ENCODE measurements around the gene MED13. TPM values are rescaled to one million over a fixed set of nuclear protein-coding genes. Genes with fewer than 3 reads are reported as not detected.
"Not testable (repeated sequence)": the region's sequence is repeated elsewhere in the genome, so short reads cannot be mapped to it uniquely, and the experiment has no call there.

Gene MED13
- total RNA-seq, 1 donor from 2014 or later, result 47.4 TPM

DNA sequence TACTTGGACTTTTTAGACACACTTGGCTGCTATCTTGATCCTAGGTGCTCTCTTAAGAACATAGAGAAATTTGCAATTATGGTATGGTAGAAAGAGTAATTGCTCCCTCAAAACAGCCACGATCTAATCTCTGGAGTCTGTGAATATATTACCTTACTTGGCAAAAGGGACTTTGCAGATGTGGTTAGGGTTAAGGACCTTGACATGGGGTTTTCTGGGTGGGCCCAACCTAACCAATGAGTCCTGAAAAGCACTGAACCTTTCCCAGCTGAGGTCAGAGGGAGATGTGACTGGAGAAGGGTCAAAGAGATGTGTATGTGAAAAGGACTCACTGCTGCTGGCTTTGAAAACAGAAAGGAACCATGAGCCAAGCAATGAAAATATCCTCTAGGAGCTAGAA lies 26.7 kb upstream of the MED13 start:
- intact Hi-C loops (cut with DNase I), result no loop called here
- no peak for DNase-seq (ENCODE audit: low spot score)

- no peak for DNase-seq (ENCODE audit: low spot score)
- intact Hi-C loops (cut with DNase I), result no loop called here
Observed at GRCh38 chr17:62090868-62091267, 25.8 kb upstream of the MED13 start.

GRCh38 chr17:62090021-62090824 lies 25.1 kb upstream of the MED13 start:
- DNase-seq (ENCODE audit: low spot score), result no peak
- intact Hi-C loops (cut with DNase I), result no loop called here

DNA sequence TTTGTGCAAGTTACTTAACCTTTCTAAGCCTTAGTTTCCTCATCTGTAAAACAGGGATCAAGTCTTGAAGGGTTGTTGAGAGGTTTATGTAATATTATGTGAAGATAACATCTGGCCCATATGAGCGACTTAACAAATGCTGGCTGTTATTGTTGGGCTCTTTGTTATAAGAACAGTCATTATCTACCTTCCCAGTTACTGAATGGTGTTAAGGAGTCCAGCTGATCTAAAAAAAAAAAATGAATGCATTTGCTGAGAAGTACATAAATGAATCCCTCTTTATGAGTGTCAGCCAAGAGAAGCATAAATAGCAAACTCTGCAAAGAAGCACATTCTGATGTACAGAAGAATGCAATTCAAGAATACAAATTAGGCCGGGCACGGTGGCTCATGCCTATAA lies 24.3 kb upstream of the MED13 start:
- DNase-seq (ENCODE audit: low spot score), result no peak
- intact Hi-C loops (cut with DNase I), result loop anchor here (10.0 kb wide), 1 partner anchor 45 kb away; no protein-coding TSS in a partner anchor

DNA sequence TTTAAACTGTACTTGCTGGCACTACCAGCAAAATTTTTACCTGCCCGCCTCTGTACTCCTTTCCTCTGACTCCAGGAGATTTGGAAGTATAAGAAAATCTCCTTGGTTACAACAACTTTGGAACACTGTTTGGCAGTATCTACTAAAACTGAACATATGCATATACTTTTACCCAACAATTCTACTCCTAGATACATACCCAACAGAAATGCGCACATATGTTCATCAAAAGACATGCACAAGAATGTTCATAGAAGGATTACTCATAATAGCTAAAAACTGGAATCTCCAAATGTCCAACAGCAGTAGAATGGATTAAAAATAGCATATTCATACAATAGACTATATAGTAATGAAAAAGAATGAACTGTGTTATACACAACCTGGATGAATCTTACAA lies 21.7 kb upstream of the MED13 start:
- DNase-seq (ENCODE audit: low spot score), result no peak
- intact Hi-C loops (cut with DNase I), result loop anchor here (10.0 kb wide), 1 partner anchor 48 kb away; no protein-coding TSS in a partner anchor

- intact Hi-C loops (cut with DNase I), result loop anchor here (10.0 kb wide), 1 partner anchor 49 kb away; no protein-coding TSS in a partner anchor
- DNase-seq (ENCODE audit: low spot score), result no peak
Observed at GRCh38 chr17:62085511-62086408, 20.7 kb upstream of the MED13 start.

- no peak for DNase-seq (ENCODE audit: low spot score)
- intact Hi-C loops (cut with DNase I), result loop anchor here (10.0 kb wide), 1 partner anchor 50 kb away; no protein-coding TSS in a partner anchor
Observed at GRCh38 chr17:62084585-62084984, 19.5 kb upstream of the MED13 start.

- DNase-seq (ENCODE audit: low spot score), result no peak
- intact Hi-C loops (cut with DNase I), result loop anchor here (10.0 kb wide), 1 partner anchor 51 kb away; no protein-coding TSS in a partner anchor
Observed at GRCh38 chr17:62083651-62084050, 18.6 kb upstream of the MED13 start.

GRCh38 chr17:62080647-62081046 lies 15.6 kb upstream of the MED13 start:
- no peak for DNase-seq (ENCODE audit: low spot score)
- intact Hi-C loops (cut with DNase I), result loop anchor here (10.0 kb wide), 1 partner anchor 54 kb away; no protein-coding TSS in a partner anchor

GRCh38 chr17:62078009-62078408 lies 12.9 kb upstream of the MED13 start:
- DNase-seq (ENCODE audit: low spot score), result no peak
- intact Hi-C loops (cut with DNase I), result no loop called here

- DNase-seq (ENCODE audit: low spot score), result no peak
- intact Hi-C loops (cut with DNase I), result no loop called here
Observed at GRCh38 chr17:62076864-62077788, 12.0 kb upstream of the MED13 start.

DNA sequence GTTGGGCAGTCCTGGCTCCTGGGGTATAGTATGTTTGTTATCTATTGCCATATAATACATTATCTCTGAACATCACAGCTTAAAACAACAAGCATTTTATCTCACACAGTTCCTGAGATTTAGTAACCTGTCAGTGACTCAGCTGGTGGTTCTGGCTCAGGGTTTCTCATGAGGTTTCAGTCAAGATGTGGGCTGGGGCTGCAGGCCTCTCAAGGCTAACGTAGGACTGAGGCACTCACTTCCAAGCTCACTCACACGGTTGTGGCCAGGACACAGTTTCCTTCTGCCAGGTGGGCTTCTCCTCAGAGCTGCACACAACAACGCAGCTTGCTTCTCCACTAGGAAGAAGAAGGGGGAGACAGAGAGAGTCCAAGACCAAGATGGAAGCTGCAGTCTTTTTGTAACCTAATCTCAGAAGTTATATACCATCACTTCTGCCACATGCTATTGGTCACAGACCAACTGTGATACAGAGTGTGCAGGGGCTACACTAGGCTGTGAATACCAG lies 10.3 kb upstream of the MED13 start:
- no peak for DNase-seq (ENCODE audit: low spot score)
- intact Hi-C loops (cut with DNase I), result no loop called here

- intact Hi-C loops (cut with DNase I), result no loop called here
- no peak for DNase-seq (ENCODE audit: low spot score)
Observed at GRCh38 chr17:62073993-62074392, 8.9 kb upstream of the MED13 start.

DNA sequence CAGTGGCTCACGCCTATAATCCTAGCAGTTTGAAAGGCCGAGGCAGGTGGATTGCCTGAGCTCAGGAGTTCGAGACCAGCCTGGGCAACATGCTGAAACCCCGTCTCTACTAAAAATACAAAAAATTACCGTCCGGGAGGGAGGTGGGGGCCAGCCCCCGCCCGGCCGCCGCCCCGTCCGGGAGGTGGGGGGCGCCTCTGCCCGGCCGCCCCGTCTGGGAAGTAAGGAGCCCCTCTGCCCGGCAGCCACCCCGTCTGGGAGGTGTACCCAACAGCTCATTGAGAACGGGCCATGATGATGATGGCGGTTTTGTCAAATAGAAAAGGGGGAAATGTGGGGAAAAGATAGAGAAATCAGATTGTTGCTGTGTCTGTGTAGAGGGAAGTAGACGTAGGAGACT lies 7.8 kb upstream of the MED13 start:
- DNase-seq (ENCODE audit: low spot score); intact Hi-C loops (cut with DNase I): not testable (repeated sequence)

GRCh38 chr17:62070900-62071299 lies 5.8 kb upstream of the MED13 start:
- intact Hi-C loops (cut with DNase I), result no loop called here
- no peak for DNase-seq (ENCODE audit: low spot score)

DNA sequence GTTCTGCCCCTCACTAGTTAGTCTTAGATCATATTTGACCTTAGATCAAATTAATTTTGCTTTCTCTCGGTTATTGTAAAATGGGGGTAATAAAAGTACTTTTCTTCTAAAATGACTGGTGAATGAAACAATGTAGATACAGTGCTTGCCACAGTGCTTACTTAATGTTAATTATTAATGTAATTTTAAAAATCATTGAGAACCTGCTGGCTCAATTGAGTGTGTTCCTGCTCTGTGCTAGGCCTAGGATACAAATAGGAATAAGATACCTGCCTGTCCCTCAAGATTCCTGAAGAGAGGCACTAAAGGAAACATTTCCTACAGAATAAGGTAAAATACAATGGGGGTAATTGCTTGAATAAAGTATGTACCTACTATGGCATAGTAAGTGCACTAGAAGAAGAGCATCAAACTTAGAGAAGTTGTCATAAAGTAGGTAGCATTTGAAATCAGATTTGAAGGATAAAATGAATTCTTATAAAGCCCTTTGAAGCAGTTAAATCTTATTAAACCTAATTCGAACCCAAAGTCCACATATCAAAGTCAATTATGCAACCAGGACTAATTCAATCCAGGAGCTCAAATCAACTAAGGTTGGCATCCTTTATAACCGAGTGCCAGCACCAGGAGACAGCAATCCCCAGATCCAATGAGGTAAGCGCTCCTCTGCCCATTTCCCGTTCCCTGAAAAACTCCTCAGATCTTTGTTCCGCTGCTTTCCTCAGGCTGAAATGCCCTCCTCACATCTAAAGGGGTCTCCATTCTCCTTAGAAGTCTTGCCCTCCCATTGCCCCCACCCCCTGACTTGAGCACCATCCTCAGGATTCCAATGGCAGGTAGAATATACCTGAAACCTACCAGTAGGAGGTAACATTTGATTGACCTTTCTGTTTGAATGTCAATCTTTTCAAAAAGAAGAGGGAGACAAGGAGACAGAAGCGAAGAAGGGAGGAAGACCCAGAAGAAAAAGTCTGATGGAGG lies 2.4 kb upstream of the MED13 start:
- intact Hi-C loops (cut with DNase I), result loop anchor here (5.0 kb wide), 1 partner anchor 650 kb away; no protein-coding TSS in a partner anchor
- no peak for DNase-seq (ENCODE audit: low spot score)

DNA sequence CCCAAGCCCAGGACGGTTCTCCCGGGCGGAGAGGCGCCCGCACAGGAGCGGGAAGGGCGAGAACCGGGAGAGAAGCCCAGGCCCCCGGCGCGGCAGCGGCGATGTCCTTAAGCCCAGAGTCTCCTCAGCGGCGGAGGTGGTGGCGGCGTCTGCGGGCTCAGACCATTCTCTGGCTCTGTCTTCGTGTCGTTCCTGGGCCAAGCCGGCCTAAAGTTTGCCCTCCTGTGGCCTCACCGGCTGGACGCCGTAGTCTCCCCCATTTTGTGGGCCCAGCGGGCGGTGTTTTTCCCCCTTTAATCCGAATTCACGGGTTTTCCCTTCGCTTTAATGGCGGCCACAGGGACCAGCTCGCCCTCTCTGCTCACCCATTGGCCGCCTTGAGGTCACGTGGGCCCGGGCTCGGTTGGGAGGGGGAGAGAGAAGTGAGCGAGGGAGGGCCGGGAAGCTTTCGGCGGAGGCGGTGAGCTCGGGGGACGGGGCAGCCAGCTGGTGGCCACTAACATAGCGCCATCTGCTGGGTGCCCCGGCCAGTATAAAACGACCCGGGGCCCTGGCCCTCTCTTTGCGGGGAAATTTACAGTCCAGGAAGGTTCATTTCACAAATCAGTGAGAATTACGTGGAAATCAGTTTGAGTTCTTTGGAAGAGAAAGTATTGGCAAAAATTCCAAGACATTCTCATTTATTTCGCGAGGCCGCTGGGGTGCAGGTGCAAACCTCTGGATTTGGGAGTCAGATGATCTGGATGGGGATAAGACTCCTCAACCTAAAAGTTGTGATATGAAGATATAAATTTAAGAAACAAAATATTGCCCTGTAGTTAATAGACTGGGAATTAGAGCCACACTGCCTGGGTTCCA lies 762 bp upstream of the MED13 start:
- intact Hi-C loops (cut with DNase I), result loop anchor here (2.0 to 5.0 kb wide), 2 partner anchors 139 to 649 kb away; partner anchors contain the start of gene INTS2
- peak; percentile 100 for DNase-seq (ENCODE audit: low spot score)

All from cardiac septum (tissue), 1 donor.